HCT116 (cell line): Measurements from ENCODE around the gene ESAM. TPM values are rescaled to one million over a fixed set of nuclear protein-coding genes. Genes with fewer than 3 reads are reported as not detected.

Experiments used
- ATAC-seq: fragments of 200-7000 bp; cut with Tn5 transposase; 2 replicates; pipeline ENCODE4 v1.9.1; 2020; ENCODE audit warnings: mild to moderate bottlenecking, moderate library complexity
- BruUV-seq: library from RNA; stranded (reverse); fragments of 400-500 nt; replicated peaks from 2 replicates; lab custom pipeline; 2021; lab: Mats Ljungman, UMichigan
- CTCF ChIA-PET: fragments of 300-600 bp; sonication (Branson Sonifier 250); formaldehyde crosslinking; loops from one replicate; lab custom pipeline; 2021; ENCODE audit warnings: antibody characterized with exemption; lab: Charles Lee
- POLR2A ChIA-PET: fragments of 300-600, 350-600 bp; sonication (Branson Sonifier 250); formaldehyde crosslinking; loops from one replicate; lab custom pipeline; 2021; ENCODE audit warnings: antibody characterized with exemption; lab: Charles Lee
- RAD21 ChIA-PET, 2 experiments: fragments of 300-600 bp; sonication (Branson Sonifier 250); formaldehyde crosslinking; loops; one replicate each; lab custom pipeline; 2023; ENCODE audit warnings: low total read pairs in 2 of 2; ENCODE audit not compliant: uncharacterized antibody in 2 of 2, unreplicated experiment in 2 of 2, low non-redundant PET in 1 of 2; lab: Charles Lee
- DNase-seq: peaks from one replicate; pipeline ENCODE4 v3.0.0-alpha.2; 2010; ENCODE audit warnings: low read depth, low spot score
- H2AFZ ChIP-seq: fragments of 200-600 bp; shearing (Covaris generic), sonication (generic); 2 replicates; pipeline ENCODE4 v1.6.1; 2017; ENCODE audit warnings: low read depth, mixed run types, mixed read lengths, antibody characterized with exemption, low read length; ENCODE audit not compliant: poor library complexity, severe bottlenecking
- H3K27ac ChIP-seq: 2 replicates; pipeline ENCODE4 v1.5.1; 2012; ENCODE audit warnings: low read depth, low read length
- H3K27me3 ChIP-seq: fragments of 200-600 bp; sonication (generic); 2 replicates; pipeline ENCODE4 v1.6.1; 2016; ENCODE audit warnings: mixed run types, low read length, mixed read lengths; ENCODE audit not compliant: insufficient read depth
- H3K36me3 ChIP-seq, 2 experiments: fragments of 200-500 bp in 1 of 2; fragments of 200-600 bp in 1 of 2; sonication (Bioruptor generic) in 1 of 2; sonication (generic) in 1 of 2; 2 replicates each; pipeline versions ENCODE4 v1.5.1 to v1.6.1; 2014 to 2016; ENCODE audit warnings: low read length in 2 of 2, inconsistent platforms in 1 of 2, mixed read lengths in 1 of 2, mixed run types in 1 of 2; ENCODE audit not compliant: insufficient read depth in 2 of 2, control insufficient read depth in 1 of 2
- H3K4me1 ChIP-seq, 2 experiments: fragments of 200-600 bp in 1 of 2; sonication (generic) in 1 of 2; 2 replicates each; pipeline versions ENCODE4 v1.5.1 to v1.6.1; 2012 to 2017; ENCODE audit warnings: low read length in 2 of 2, inconsistent platforms in 1 of 2, mild to moderate bottlenecking in 1 of 2, mixed read lengths in 1 of 2, mixed run types in 1 of 2, moderate library complexity in 1 of 2; ENCODE audit not compliant: insufficient read depth in 2 of 2, control insufficient read depth in 1 of 2
- H3K4me2 ChIP-seq: fragments of 200-600 bp; sonication (generic); 2 replicates; pipeline ENCODE4 v1.6.1; 2017; ENCODE audit warnings: mixed run types, low read length, mixed read lengths
- H3K4me3 ChIP-seq, 2 experiments: fragments of 200-600 bp in 1 of 2; sonication (generic) in 1 of 2; replicated peaks in 1 of 2; 2 replicates each; pipeline ENCODE4 v1.5.1; 2011 to 2016; ENCODE audit warnings: low read length in 2 of 2, control low read depth in 1 of 2, low read depth in 1 of 2, mild to moderate bottlenecking in 1 of 2, mixed read lengths in 1 of 2, mixed run types in 1 of 2
- H3K79me2 ChIP-seq: fragments of 200-600 bp; sonication (generic); 2 replicates; pipeline ENCODE4 v1.6.1; 2017; ENCODE audit warnings: mild to moderate bottlenecking, mixed run types, low read length, moderate library complexity, mixed read lengths; ENCODE audit not compliant: insufficient read depth
- H3K9ac ChIP-seq: fragments of 200-600 bp; sonication (generic); 2 replicates; pipeline ENCODE4 v1.6.1; 2016; ENCODE audit warnings: low read length, mixed read lengths
- H3K9me2 ChIP-seq: fragments of 200-600 bp; sonication (generic), shearing (Covaris generic); 2 replicates; pipeline ENCODE4 v1.6.1; 2017; ENCODE audit warnings: mixed run types, mild to moderate bottlenecking, moderate library complexity; ENCODE audit not compliant: insufficient read depth
- H3K9me3 ChIP-seq, 2 experiments: fragments of 200-500 bp in 1 of 2; fragments of 200-600 bp in 1 of 2; sonication (Bioruptor generic) in 1 of 2; sonication (generic) in 1 of 2; 2 replicates each; pipeline ENCODE4 v1.6.1; 2014 to 2017; ENCODE audit warnings: low read length in 2 of 2, mixed read lengths in 2 of 2, inconsistent platforms in 1 of 2, low read depth in 1 of 2, mild to moderate bottlenecking in 1 of 2, mixed run types in 1 of 2, moderate library complexity in 1 of 2; ENCODE audit not compliant: control insufficient read depth in 1 of 2, insufficient read depth in 1 of 2
- H4K20me1 ChIP-seq: fragments of 200-600 bp; sonication (generic), shearing (Covaris generic); 2 replicates; pipeline ENCODE4 v1.6.1; 2017; ENCODE audit warnings: mixed run types, mild to moderate bottlenecking, moderate library complexity; ENCODE audit not compliant: insufficient read depth
- CBX3 ChIP-seq: IDR thresholded peaks from 2 replicates; pipeline ENCODE4 v1.6.1; 2012; ENCODE audit warnings: low read depth
- CTCF ChIP-seq, 3 experiments: fragments of 200-600 bp in 1 of 3; sonication (generic) in 1 of 3; IDR thresholded peaks in 2 of 3; conservative IDR thresholded peaks in 1 of 3; 2 replicates each; pipeline ENCODE4 v1.5.1; 2012 to 2017; ENCODE audit warnings: low read depth in 2 of 3, low read length in 2 of 3, antibody characterized with exemption in 1 of 3, borderline replicate concordance in 1 of 3, control low read depth in 1 of 3, mild to moderate bottlenecking in 1 of 3, mixed read lengths in 1 of 3, mixed run types in 1 of 3, moderate library complexity in 1 of 3; ENCODE audit not compliant: insufficient read depth in 1 of 3
- EGR1 ChIP-seq: IDR thresholded peaks from 2 replicates; pipeline ENCODE4 v1.6.1; 2012; ENCODE audit warnings: low read depth
- ELF1 ChIP-seq: IDR thresholded peaks from 2 replicates; pipeline ENCODE4 v1.6.1; 2012; ENCODE audit warnings: low read depth, borderline replicate concordance
- EZH2 ChIP-seq: fragments of 200-600 bp; sonication (generic); IDR thresholded peaks from 2 replicates; pipeline ENCODE4 v1.6.1; 2017; ENCODE audit warnings: antibody characterized with exemption, mixed run types
- EZH2phosphoT487 ChIP-seq: fragments of 200-600 bp; IDR thresholded peaks from 2 replicates; pipeline ENCODE4 v1.6.1; 2018; ENCODE audit warnings: antibody characterized with exemption, borderline replicate concordance
- FOSL1 ChIP-seq: IDR thresholded peaks from 2 replicates; pipeline ENCODE4 v1.6.1; 2012; ENCODE audit warnings: low read depth
- JUND ChIP-seq: IDR thresholded peaks from 2 replicates; pipeline ENCODE4 v1.6.1; 2012
- MAX ChIP-seq: IDR thresholded peaks from 2 replicates; pipeline ENCODE4 v1.6.1; 2012
- REST ChIP-seq: IDR thresholded peaks from 2 replicates; pipeline ENCODE4 v1.6.1; 2012; ENCODE audit warnings: low read depth
- TCF7L2 ChIP-seq: IDR thresholded peaks from 2 replicates; pipeline ENCODE4 v1.7.0; 2011; ENCODE audit warnings: borderline replicate concordance, inconsistent platforms; ENCODE audit not compliant: insufficient read depth, insufficient read length; ENCODE audit errors: extremely low read depth
- YY1 ChIP-seq: IDR thresholded peaks from 2 replicates; pipeline ENCODE4 v1.6.1; 2011; ENCODE audit warnings: low read length, low read depth, moderate library complexity, mild to moderate bottlenecking; ENCODE audit not compliant: insufficient replicate concordance; ENCODE audit errors: extremely low read depth
- ZFX ChIP-seq: fragments of 450-650 bp; IDR thresholded peaks from 2 replicates; pipeline ENCODE4 v1.6.1; 2017
- ZNF274 ChIP-seq: fragments of 200-500 bp; sonication (Bioruptor generic); IDR thresholded peaks from 2 replicates; pipeline ENCODE4 v1.6.1; 2014; ENCODE audit warnings: mild to moderate bottlenecking, low read depth, low read length, inconsistent platforms
- intact Hi-C: fragments of 100-400 bp; cut with micrococcal nuclease; formaldehyde crosslinking; loops from 2 replicates; pipeline ENCODE4 v1.10.0; 2022
- total RNA-seq: library from RNA; stranded (reverse); gene quantifications from one replicate; pipeline ENCODE4 v1.2.1, GENCODE V29; 2021; ENCODE audit not compliant: unreplicated experiment
- TF ChIP-seq, protein P1 (sequence below): IDR thresholded peaks from 2 replicates; pipeline ENCODE4 v1.6.1; 2012
- TF ChIP-seq, protein P2 (sequence below): IDR thresholded peaks from 2 replicates; pipeline ENCODE4 v1.6.1; 2011; ENCODE audit warnings: mild to moderate bottlenecking, low read length, moderate library complexity; ENCODE audit not compliant: insufficient replicate concordance; ENCODE audit errors: extremely low read depth

The ESAM gene
- total RNA-seq, 1 experiment from 2014 or later = 6.1 TPM

GRCh38 chr11:124736736-124737135 lies 25.4 kb downstream of the ESAM start:
- ChIA-PET POLR2A (no interaction called here), RAD21 (no interaction called here), CTCF (no interaction called here)
- H3K9ac ChIP-seq = no peak overlapping the region
- no peak for ATAC-seq
- no peaks in the 10 kb centered on the region for H3K9me3 ChIP-seq
- no peaks in the 10 kb centered on the region for H4K20me1 ChIP-seq
- H3K4me1 ChIP-seq = peaks cover 3 to 15% of the 10 kb centered on the region in 2 experiments; a peak in 3 of 4 replicates
- no peak overlapping the region for H3K4me3 ChIP-seq
- 0 out of 2 replicates have a peak, but pooled peaks cover 5% of the 10 kb centered on the region for H3K79me2 ChIP-seq
- no peak for TF ChIP-seq ZNF274
- TF ChIP-seq REST = no peak
- TF ChIP-seq TCF7L2 = no peak
- no peak for TF ChIP-seq MAX
- no peak for TF ChIP-seq FOSL1
- no peak for TF ChIP-seq EGR1
- no peak for TF ChIP-seq CTCF (IDR thresholded peaks at IDR 0.05 in 2 of 3, conservative IDR thresholded peaks at IDR 0.05 in 1 of 3; ENCODE audit: borderline replicate concordance in 1 of 3, insufficient read depth in 1 of 3, low read depth in 2 of 3, low read length in 2 of 3)
- no peak for TF ChIP-seq ELF1
- TF ChIP-seq EZH2phosphoT487 = no peak
- TF ChIP-seq, protein P1, sequence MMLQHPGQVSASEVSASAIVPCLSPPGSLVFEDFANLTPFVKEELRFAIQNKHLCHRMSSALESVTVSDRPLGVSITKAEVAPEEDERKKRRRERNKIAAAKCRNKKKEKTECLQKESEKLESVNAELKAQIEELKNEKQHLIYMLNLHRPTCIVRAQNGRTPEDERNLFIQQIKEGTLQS = no peak
- no peak for TF ChIP-seq ZFX
- no peak for TF ChIP-seq CBX3
- TF ChIP-seq, protein P2, sequence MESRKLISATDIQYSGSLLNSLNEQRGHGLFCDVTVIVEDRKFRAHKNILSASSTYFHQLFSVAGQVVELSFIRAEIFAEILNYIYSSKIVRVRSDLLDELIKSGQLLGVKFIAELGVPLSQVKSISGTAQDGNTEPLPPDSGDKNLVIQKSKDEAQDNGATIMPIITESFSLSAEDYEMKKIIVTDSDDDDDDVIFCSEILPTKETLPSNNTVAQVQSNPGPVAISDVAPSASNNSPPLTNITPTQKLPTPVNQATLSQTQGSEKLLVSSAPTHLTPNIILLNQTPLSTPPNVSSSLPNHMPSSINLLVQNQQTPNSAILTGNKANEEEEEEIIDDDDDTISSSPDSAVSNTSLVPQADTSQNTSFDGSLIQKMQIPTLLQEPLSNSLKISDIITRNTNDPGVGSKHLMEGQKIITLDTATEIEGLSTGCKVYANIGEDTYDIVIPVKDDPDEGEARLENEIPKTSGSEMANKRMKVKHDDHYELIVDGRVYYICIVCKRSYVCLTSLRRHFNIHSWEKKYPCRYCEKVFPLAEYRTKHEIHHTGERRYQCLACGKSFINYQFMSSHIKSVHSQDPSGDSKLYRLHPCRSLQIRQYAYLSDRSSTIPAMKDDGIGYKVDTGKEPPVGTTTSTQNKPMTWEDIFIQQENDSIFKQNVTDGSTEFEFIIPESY = no peak
- TF ChIP-seq JUND = no peak
- TF ChIP-seq YY1 = no peak
- no peak for TF ChIP-seq EZH2
- H3K27ac ChIP-seq = no peak overlapping the region
- H3K9me2 ChIP-seq = no peaks in the 10 kb centered on the region
- H3K36me3 ChIP-seq = no peaks in the 10 kb centered on the region
- DNase-seq = no peak
- intact Hi-C loops = no loop called here
- H3K27me3 ChIP-seq = peaks cover 7% of the 10 kb centered on the region; the same call in 1 of the 2 replicates
- BruUV-seq = no TSS peak
- H3K4me2 ChIP-seq = no peak overlapping the region
- no peak overlapping the region for H2AFZ ChIP-seq
